Suprapubic skin (tissue), 3 donors: ENCODE results near the gene NTF4.
"Not testable (repeated sequence)": the region's sequence is repeated elsewhere in the genome, so short reads cannot be mapped to it uniquely, and the experiment has no call there.

ENCODE experiments used
- CTCF ChIP-seq, 2 donors: fragments of 200-600 bp in 1 of 2; fragments of 450-650 bp in 1 of 2; sonication (generic) in 1 of 2; IDR thresholded peaks; one replicate each; pipeline ENCODE4 v1.5.1; 2016 to 2019; ENCODE audit warnings: antibody characterized with exemption in 2 of 2, mild to moderate bottlenecking in 1 of 2, moderate library complexity in 1 of 2
- POLR2AphosphoS5 ChIP-seq, 3 donors: sonication (generic); formaldehyde crosslinking; IDR thresholded peaks; one replicate each; pipeline ENCODE4 v1.6.1; 2017; ENCODE audit warnings: antibody characterized with exemption in 3 of 3

GRCh38 chr19:49049834-49050233, 14.8 kb downstream of the NTF4 start:
- TF ChIP-seq POLR2AphosphoS5, CTCF (IDR thresholded peaks at IDR 0.05): not testable (repeated sequence)
